HAP-1 (cell line): Measurements from ENCODE around the gene FGFBP2.
"Not testable (repeated sequence)": the region's sequence is repeated elsewhere in the genome, so short reads cannot be mapped to it uniquely, and the experiment has no call there.

Source experiments
- DNase-seq, 2 experiments: peaks; one replicate each; pipeline ENCODE4 v3.0.0-alpha.2; 2016 to 2020; ENCODE audit warnings: low spot score in 2 of 2
- H3K27me3 ChIP-seq: fragments of 250-450 bp; sonication (Bioruptor Pico); 2 replicates; pipeline ENCODE4 v1.5.1; 2020; ENCODE audit warnings: low read depth, mild to moderate bottlenecking, moderate library complexity
- H3K36me3 ChIP-seq: fragments of 250-450 bp; sonication (Bioruptor Pico); replicated peaks from 2 replicates; pipeline ENCODE4 v1.5.1; 2020; ENCODE audit warnings: mild to moderate bottlenecking
- H3K4me1 ChIP-seq: fragments of 250-450 bp; sonication (Bioruptor Pico); 2 replicates; pipeline ENCODE4 v1.5.1; 2020; ENCODE audit warnings: mild to moderate bottlenecking
- H3K4me3 ChIP-seq: fragments of 250-450 bp; sonication (Bioruptor Pico); 2 replicates; pipeline ENCODE4 v1.5.1; 2020; ENCODE audit warnings: mild to moderate bottlenecking, moderate library complexity
- H3K9me3 ChIP-seq: fragments of 250-450 bp; sonication (Bioruptor Pico); 2 replicates; pipeline ENCODE4 v1.5.1; 2020; ENCODE audit warnings: mild to moderate bottlenecking, moderate library complexity
- in situ Hi-C: fragments of 300-500 bp; cut with MboI; formaldehyde crosslinking; loops from 3 replicates; pipeline ENCODE4 v1.14.3; 2020; ENCODE audit warnings: low sequenced_read_pairs, inconsistent platforms, mixed read lengths

The FGFBP2 gene

DNA sequence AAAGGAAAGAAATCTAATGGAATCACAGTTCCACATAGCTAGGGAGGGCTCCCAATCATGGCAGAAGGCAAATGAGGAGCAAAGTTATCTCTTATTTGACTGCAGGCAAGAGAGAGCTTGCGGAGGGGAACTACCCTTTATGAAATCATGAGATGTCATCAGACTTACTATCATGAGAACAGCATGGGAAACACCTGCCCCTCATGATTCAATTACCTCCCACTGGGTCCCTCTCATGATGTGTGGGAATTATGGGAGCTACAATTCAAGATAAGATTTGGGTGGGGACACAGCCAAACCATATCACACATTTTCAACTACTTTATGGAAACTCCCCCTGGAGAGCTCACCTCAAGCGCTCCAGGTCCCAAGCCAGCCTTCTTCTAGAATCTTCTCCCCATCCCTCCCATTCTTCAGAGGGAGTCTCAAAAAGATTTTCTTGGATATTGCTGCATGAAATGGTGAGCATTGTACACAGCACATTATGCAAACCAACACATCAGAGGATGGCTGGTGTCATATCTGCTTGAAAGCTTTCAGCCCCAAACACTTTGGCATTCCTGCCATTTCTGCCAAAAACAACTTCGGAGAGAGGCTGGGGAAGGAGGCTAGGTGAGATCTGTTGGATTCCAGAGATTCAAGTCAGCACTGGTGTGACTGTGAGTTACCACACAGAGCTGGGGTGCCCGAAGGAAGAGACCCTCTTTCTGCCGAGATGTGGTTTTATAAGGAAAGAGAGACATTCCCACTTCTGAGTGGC lies 31.3 kb downstream of the FGFBP2 start:
- H3K4me3 ChIP-seq, result no peak overlapping the region
- H3K9me3 ChIP-seq, result no peaks in the 10 kb centered on the region
- H3K36me3 ChIP-seq, result no peaks in the 10 kb centered on the region
- no peaks in the 10 kb centered on the region for H3K4me1 ChIP-seq
- no peaks in the 10 kb centered on the region for H3K27me3 ChIP-seq
- in situ Hi-C loops, result no loop called here
- DNase-seq, result no peak

- no peaks in the 10 kb centered on the region for H3K36me3 ChIP-seq
- no peaks in the 10 kb centered on the region for H3K27me3 ChIP-seq
- DNase-seq, result no peak
- no peak overlapping the region for H3K4me3 ChIP-seq
- H3K4me1 ChIP-seq, result no peaks in the 10 kb centered on the region
- in situ Hi-C loops, result no loop called here
- no peaks in the 10 kb centered on the region for H3K9me3 ChIP-seq
Observed at GRCh38 chr4:15930314-15930713, 32.7 kb downstream of the FGFBP2 start.

DNA sequence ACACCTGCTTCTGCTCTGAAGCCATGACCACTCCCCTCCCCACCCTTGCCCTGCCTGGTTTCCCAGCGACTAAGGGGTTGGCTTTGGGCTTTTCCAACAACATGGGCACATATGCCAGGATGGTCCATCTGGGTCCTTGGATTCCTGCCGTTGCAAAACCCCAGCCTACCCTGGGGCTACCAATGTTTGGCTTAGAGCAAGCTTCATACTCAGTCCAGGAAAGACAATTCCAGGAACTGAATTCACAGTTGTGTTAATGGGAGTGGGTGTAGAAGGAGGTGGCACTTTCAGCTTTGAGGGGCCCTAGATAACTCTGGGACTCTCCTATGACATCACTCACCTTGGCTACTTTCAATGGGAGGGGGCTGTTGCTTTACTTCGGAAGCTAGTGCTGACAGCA lies 33.4 kb downstream of the FGFBP2 start:
- H3K4me3 ChIP-seq, result no peak overlapping the region
- DNase-seq, result no peak
- H3K4me1 ChIP-seq, result no peaks in the 10 kb centered on the region
- H3K27me3 ChIP-seq, result no peaks in the 10 kb centered on the region
- no peaks in the 10 kb centered on the region for H3K9me3 ChIP-seq
- H3K36me3 ChIP-seq, result no peaks in the 10 kb centered on the region
- in situ Hi-C loops, result no loop called here

DNA sequence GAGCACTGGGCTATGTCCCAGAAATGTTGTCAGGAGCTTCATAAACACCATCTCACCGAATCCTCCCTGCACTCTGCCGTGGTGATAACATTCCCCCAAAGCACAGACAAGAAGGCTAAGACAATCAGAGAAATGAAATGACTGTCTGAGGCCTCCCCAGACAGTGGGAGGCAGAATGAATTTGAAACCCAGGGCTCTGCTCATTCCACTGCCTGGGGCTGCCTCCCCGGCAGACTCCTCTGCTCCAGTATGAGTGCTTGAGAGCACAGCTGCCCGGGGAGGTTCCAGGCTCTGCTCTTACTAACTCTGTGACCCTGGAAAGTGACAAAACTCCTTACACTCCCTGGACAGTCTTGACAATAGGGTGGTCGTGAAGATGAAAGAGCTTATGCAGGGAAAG lies 34.1 kb downstream of the FGFBP2 start:
- no peaks in the 10 kb centered on the region for H3K27me3 ChIP-seq
- H3K4me1 ChIP-seq, result no peaks in the 10 kb centered on the region
- no peak overlapping the region for H3K4me3 ChIP-seq
- H3K9me3 ChIP-seq, result no peaks in the 10 kb centered on the region
- in situ Hi-C loops, result no loop called here
- H3K36me3 ChIP-seq, result no peaks in the 10 kb centered on the region
- DNase-seq, result no peak

DNA sequence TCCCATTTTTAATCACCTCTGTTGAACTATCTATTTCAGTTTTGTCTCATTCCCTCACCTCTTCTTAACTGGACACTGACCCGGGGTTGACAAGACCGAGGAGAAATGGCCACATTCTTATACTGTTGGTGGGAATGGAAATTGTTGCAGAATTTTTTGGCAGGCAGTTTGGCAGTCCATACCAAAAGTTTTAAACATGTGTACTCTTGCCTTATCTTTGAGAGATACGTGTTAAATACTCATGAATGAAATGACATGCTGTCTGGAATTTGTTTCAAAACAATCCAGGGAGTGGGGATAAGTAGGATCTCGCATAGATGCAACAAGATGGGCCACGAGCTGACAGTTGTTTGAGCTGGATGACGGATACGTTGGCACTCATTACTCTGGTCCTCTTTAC lies 36.5 kb downstream of the FGFBP2 start:
- H3K36me3 ChIP-seq, result no peaks in the 10 kb centered on the region
- no peak for DNase-seq

DNA sequence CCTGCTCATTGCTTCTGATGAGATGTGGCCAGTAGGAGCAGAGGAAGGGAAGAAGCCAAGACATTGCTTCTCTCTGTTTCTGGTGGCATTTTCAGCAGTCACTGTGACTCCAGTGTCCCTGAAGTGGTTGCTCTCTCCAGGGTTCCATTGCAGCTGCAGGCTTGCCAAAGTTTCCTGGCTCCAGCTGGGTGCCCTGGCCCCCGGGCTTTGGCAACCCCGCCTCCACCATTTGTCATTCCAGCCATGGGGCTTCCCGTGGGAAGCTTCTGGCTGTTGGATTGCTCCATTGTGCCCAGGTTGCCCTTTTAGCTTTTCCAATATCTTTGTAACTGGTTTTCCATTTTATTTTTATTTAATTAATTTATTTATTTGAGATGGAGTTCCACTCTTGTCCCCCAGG lies 37.1 kb downstream of the FGFBP2 start:
- H3K27me3 ChIP-seq, result no peaks in the 10 kb centered on the region; the same call in 1 of the 2 replicates
- no peak for DNase-seq
- H3K36me3 ChIP-seq, result no peaks in the 10 kb centered on the region
- no peaks in the 10 kb centered on the region for H3K9me3 ChIP-seq
- H3K4me1 ChIP-seq, result no peaks in the 10 kb centered on the region
- no peak overlapping the region for H3K4me3 ChIP-seq
- in situ Hi-C loops, result no loop called here

More for the DNA sequence above, 36.5 kb downstream of the FGFBP2 start:
- H3K27me3 ChIP-seq, result no peaks in the 10 kb centered on the region; the same call in 1 of the 2 replicates
- no peaks in the 10 kb centered on the region for H3K9me3 ChIP-seq
- no peak overlapping the region for H3K4me3 ChIP-seq
- in situ Hi-C loops, result no loop called here
- H3K4me1 ChIP-seq, result no peaks in the 10 kb centered on the region

DNA sequence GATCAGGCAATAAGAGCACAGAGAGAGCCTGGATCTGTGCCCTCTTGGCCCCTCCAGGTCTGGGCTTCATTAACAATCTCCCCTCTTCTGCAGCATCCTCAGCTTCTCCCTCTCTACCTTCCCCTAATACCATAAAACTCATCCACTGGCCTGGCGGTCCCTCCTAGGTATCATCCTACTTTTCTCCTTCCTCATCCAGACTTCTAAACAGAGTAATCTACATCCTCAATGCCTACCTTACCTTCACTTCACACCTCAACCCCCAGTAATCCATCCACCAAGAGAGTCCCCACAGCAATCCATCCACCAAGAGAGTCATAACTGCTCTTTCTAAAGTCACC lies 41.4 kb downstream of the FGFBP2 start:
- DNase-seq, result no peak
- Histone ChIP-seq H3K27me3 (no peaks in the 10 kb centered on the region; the same call in 1 of the 2 replicates), H3K9me3 (no peaks in the 10 kb centered on the region), H3K4me1 (no peaks in the 10 kb centered on the region), H3K4me3 (no peak overlapping the region), H3K36me3 (no peaks in the 10 kb centered on the region)
- in situ Hi-C loops, result no loop called here

DNA sequence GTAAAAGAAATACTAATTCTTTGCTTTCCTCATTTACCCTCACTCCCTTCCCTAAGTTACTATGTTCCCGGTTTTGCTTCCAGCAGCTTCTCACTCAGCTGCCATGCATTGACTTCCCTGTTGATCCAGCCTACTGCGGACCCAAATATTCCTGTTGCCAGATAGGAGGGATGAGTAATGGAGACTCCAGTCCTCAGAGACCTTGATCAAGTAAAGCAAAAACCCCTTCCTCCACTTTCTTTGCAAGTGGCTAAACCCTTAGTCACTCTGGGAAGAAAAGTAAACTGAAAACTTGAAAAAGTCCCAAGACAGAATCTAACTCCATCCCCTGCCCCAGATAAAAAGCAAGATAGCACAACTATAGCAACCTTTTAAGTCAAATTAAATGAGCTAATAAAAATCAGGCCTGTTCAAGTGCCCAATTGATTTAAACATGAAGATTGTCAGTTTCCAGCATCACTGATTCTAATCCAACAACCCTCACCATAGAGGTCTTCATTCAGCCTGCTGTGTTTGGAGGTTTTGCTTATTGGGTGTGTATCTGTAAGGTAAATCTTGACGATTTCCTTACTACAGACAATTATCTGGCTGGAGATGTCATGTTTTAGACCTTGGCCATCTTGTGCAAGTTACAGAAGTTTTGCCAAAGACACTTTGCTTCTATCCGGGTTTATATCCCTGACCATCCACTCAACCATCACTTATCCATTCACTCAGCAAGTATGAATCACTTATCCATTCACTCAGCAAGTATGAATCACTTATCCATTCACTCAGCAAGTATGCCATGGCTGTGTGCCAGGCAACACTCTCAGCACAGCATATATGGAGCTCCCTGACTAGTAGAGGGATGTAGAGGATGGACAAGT lies 42.0 kb downstream of the FGFBP2 start:
- in situ Hi-C loops, result no loop called here
- no peak for DNase-seq

DNA sequence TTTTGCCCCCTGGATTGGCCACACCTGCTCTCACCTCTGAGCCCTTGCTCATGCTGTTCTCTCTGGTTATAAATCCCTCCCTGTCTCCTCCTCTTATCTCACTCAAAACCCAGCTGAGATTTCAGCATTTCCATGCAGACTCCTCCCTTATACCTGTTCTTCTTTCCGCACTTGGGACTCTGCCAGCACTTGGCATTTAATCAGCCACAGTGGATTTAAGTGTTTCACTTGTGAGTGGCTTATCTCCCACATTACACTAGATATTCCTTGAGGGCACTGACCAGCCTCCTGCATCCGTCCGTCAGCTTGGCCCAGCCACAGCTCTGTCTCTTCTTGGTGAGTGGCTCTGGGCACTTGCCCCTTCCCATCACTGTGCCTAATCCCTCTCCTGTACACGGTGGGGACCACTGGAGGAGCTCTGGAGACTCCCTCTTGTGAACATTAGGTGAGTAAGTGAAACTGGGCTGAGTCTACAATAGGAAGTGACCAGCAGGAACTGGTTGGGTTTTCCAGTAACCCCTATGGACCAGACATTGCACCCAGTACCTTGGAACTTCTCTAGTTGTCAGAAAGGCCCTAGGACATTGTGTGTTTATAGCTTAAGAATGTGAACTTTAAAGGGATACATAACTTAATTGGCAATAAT lies 44.4 kb downstream of the FGFBP2 start:
- H3K4me1 ChIP-seq, result no peaks in the 10 kb centered on the region
- in situ Hi-C loops, result no loop called here
- DNase-seq, result no peak

More for the DNA sequence above, 42.0 kb downstream of the FGFBP2 start:
- H3K4me1 ChIP-seq, result no peaks in the 10 kb centered on the region
- H3K9me3 ChIP-seq, result no peaks in the 10 kb centered on the region
- H3K4me3 ChIP-seq, result no peak overlapping the region
- no peaks in the 10 kb centered on the region; the same call in 1 of the 2 replicates for H3K27me3 ChIP-seq
- no peaks in the 10 kb centered on the region for H3K36me3 ChIP-seq

GRCh38 chr4:15917297-15917696 lies 45.7 kb downstream of the FGFBP2 start:
- no peaks in the 10 kb centered on the region for H3K9me3 ChIP-seq
- in situ Hi-C loops, result no loop called here
- H3K27me3 ChIP-seq, result no peaks in the 10 kb centered on the region; the same call in 1 of the 2 replicates
- no peak overlapping the region for H3K4me3 ChIP-seq
- no peaks in the 10 kb centered on the region for H3K36me3 ChIP-seq
- DNase-seq, result no peak
- no peaks in the 10 kb centered on the region for H3K4me1 ChIP-seq

More for the DNA sequence above, 44.4 kb downstream of the FGFBP2 start:
- H3K27me3 ChIP-seq, result no peaks in the 10 kb centered on the region; the same call in 1 of the 2 replicates
- H3K4me3 ChIP-seq, result no peak overlapping the region
- H3K9me3 ChIP-seq, result no peaks in the 10 kb centered on the region
- no peaks in the 10 kb centered on the region for H3K36me3 ChIP-seq

- H3K9me3 ChIP-seq, H3K27me3 ChIP-seq, DNase-seq, H3K4me1 ChIP-seq, H3K36me3 ChIP-seq, in situ Hi-C loops, H3K4me3 ChIP-seq: not testable (repeated sequence)
Observed at GRCh38 chr4:15916358-15916757, 46.6 kb downstream of the FGFBP2 start.

GRCh38 chr4:15914736-15915135 lies 48.2 kb downstream of the FGFBP2 start:
- Histone ChIP-seq H3K9me3 (no peaks in the 10 kb centered on the region), H3K36me3 (no peaks in the 10 kb centered on the region), H3K4me3 (no peak overlapping the region), H3K27me3 (no peaks in the 10 kb centered on the region), H3K4me1 (no peaks in the 10 kb centered on the region)
- no peak for DNase-seq
- in situ Hi-C loops, result no loop called here

- no peaks in the 10 kb centered on the region for H3K27me3 ChIP-seq
- DNase-seq, result no peak
- in situ Hi-C loops, result no loop called here
- no peak overlapping the region for H3K4me3 ChIP-seq
- H3K36me3 ChIP-seq, result no peaks in the 10 kb centered on the region
- no peaks in the 10 kb centered on the region for H3K9me3 ChIP-seq
- no peaks in the 10 kb centered on the region for H3K4me1 ChIP-seq
Observed at GRCh38 chr4:15914291-15914690, 48.7 kb downstream of the FGFBP2 start.

DNA sequence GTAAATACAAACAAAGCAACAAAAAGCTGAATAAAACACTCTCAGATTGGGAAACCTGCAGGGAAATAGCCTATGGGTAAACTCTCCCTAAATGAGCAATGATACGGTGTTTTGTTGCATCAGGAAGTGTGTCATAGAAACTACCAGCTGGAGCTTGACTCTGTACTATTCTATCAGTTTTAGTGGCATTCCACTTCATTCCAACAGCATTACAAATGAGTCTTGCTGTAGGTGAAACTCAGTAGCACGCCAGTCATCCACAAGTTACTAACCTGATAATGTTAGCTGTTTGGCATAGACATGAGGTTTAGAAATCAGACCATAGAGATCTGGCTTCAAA lies 49.4 kb downstream of the FGFBP2 start:
- no peaks in the 10 kb centered on the region for H3K9me3 ChIP-seq
- no peak for DNase-seq
- no peaks in the 10 kb centered on the region for H3K4me1 ChIP-seq
- no peak overlapping the region for H3K4me3 ChIP-seq
- H3K27me3 ChIP-seq, result no peaks in the 10 kb centered on the region
- no peaks in the 10 kb centered on the region for H3K36me3 ChIP-seq
- in situ Hi-C loops, result no loop called here
